HepG2 (cell line): ENCODE results near the gene CAPN9. TPM values are rescaled to one million over a fixed set of nuclear protein-coding genes. Genes with fewer than 3 reads are reported as not detected.
A peak's percentile ranks its signal among the peaks of the same experiment; 100 is the strongest.

ENCODE experiments used
- BRD4 ChIP-seq: sonication (generic); formaldehyde crosslinking; IDR thresholded peaks from 2 replicates; pipeline ENCODE4 v1.4.0; 2020; ENCODE audit warnings: missing genetic modification reagents
- CEBPG ChIP-seq: IDR thresholded peaks from 2 replicates; pipeline ENCODE4 v1.6.1; 2016
- GZF1 ChIP-seq: sonication (generic); formaldehyde crosslinking; IDR thresholded peaks from 2 replicates; pipeline ENCODE4 v1.5.1; 2020; ENCODE audit warnings: mild to moderate bottlenecking, missing genetic modification reagents
- HES4 ChIP-seq: sonication (generic); formaldehyde crosslinking; IDR thresholded peaks from 2 replicates; pipeline ENCODE4 v1.9.0; 2021; ENCODE audit warnings: mild to moderate bottlenecking, missing genetic modification reagents, borderline replicate concordance
- HMG20A ChIP-seq: IDR thresholded peaks from 2 replicates; pipeline ENCODE4 v1.6.1; 2016; ENCODE audit warnings: borderline replicate concordance
- HMGA1 ChIP-seq: sonication (generic); formaldehyde crosslinking; conservative IDR thresholded peaks from 2 replicates; pipeline ENCODE4 v1.4.0; 2020; ENCODE audit warnings: missing genetic modification reagents
- KDM5B ChIP-seq: sonication (generic); formaldehyde crosslinking; IDR thresholded peaks from 2 replicates; pipeline ENCODE4 v1.4.0; 2020; ENCODE audit warnings: missing genetic modification reagents, mild to moderate bottlenecking, borderline replicate concordance
- MZF1 ChIP-seq: sonication (generic); formaldehyde crosslinking; IDR thresholded peaks from 2 replicates; pipeline ENCODE4 v1.8.1; 2023; ENCODE audit warnings: mild to moderate bottlenecking, missing genetic modification reagents, borderline replicate concordance
- NBN ChIP-seq: fragments of 450-650 bp; conservative IDR thresholded peaks from 2 replicates; pipeline ENCODE4 v1.6.1; 2017
- PCBP1 ChIP-seq: fragments of 200-400 bp; formaldehyde crosslinking; IDR thresholded peaks from 2 replicates; pipeline ENCODE4 v1.6.1; 2017; ENCODE audit warnings: mild to moderate bottlenecking, low read depth, low read length, borderline replicate concordance
- PCBP2 ChIP-seq: fragments of 200-400 bp; formaldehyde crosslinking; optimal IDR thresholded peaks from 2 replicates; pipeline ENCODE3; 2018; ENCODE audit warnings: low read length, low read depth; ENCODE audit not compliant: poor library complexity, severe bottlenecking
- REPIN1 ChIP-seq: sonication (generic); formaldehyde crosslinking; IDR thresholded peaks from 2 replicates; pipeline ENCODE4 v1.8.0; 2022; ENCODE audit warnings: missing genetic modification reagents, low read depth, mild to moderate bottlenecking, borderline replicate concordance
- SIX1 ChIP-seq: sonication (generic); formaldehyde crosslinking; IDR thresholded peaks from 2 replicates; pipeline ENCODE4 v1.4.0; 2020; ENCODE audit warnings: missing genetic modification reagents, borderline replicate concordance
- SKIL ChIP-seq: sonication (generic); formaldehyde crosslinking; IDR thresholded peaks from 2 replicates; pipeline ENCODE4 v1.8.0; 2022; ENCODE audit warnings: missing genetic modification reagents, mild to moderate bottlenecking, moderate library complexity, borderline replicate concordance
- SNAI1 ChIP-seq: sonication (generic); formaldehyde crosslinking; IDR thresholded peaks from 2 replicates; pipeline ENCODE4 v1.5.0; 2020; ENCODE audit warnings: mild to moderate bottlenecking, missing genetic modification reagents, borderline replicate concordance
- THAP11 ChIP-seq: IDR thresholded peaks from 2 replicates; pipeline ENCODE4 v1.6.1; 2016; ENCODE audit warnings: missing biosample characterization, missing genetic modification reagents
- U2AF1 ChIP-seq: fragments of 200-400 bp; formaldehyde crosslinking; optimal IDR thresholded peaks from 2 replicates; pipeline ENCODE3; 2017; ENCODE audit warnings: mild to moderate bottlenecking, low read depth, low read length
- ZMYM3 ChIP-seq: sonication (generic); formaldehyde crosslinking; IDR thresholded peaks from 2 replicates; pipeline ENCODE4 v1.5.1; 2020; ENCODE audit warnings: mild to moderate bottlenecking, missing genetic modification reagents
- ZNF18 ChIP-seq: sonication (generic); formaldehyde crosslinking; IDR thresholded peaks from 2 replicates; pipeline ENCODE4 v1.8.0; 2022; ENCODE audit warnings: mild to moderate bottlenecking, missing genetic modification reagents; ENCODE audit not compliant: insufficient replicate concordance
- ZNF224 ChIP-seq: sonication (generic); formaldehyde crosslinking; IDR thresholded peaks from 2 replicates; pipeline ENCODE4 v1.5.0; 2020; ENCODE audit warnings: mild to moderate bottlenecking, missing genetic modification reagents
- ZNF253 ChIP-seq: sonication (generic); formaldehyde crosslinking; IDR thresholded peaks from 2 replicates; pipeline ENCODE4 v1.8.0; 2022; ENCODE audit warnings: mild to moderate bottlenecking, missing genetic modification reagents, borderline replicate concordance
- ZNF317 ChIP-seq: sonication (generic); formaldehyde crosslinking; IDR thresholded peaks from 2 replicates; pipeline ENCODE4 v1.5.0; 2020; ENCODE audit warnings: mild to moderate bottlenecking, missing genetic modification reagents
- ZSCAN21 ChIP-seq: sonication (generic); formaldehyde crosslinking; IDR thresholded peaks from 2 replicates; pipeline ENCODE4 v1.8.0; 2022; ENCODE audit warnings: mild to moderate bottlenecking, missing genetic modification reagents, moderate library complexity, borderline replicate concordance
- ZXDC ChIP-seq: sonication (generic); formaldehyde crosslinking; IDR thresholded peaks from 2 replicates; pipeline ENCODE4 v1.5.0; 2020; ENCODE audit warnings: mild to moderate bottlenecking, missing genetic modification reagents
- polyA plus RNA-seq, 8 experiments: library from polyadenylated mRNA; depleted of rRNA in 3 of 8; stranded (reverse) in 7 of 8; unstranded in 1 of 8; fragments of >200 nt; fragmentation: Illumina TruSeq in 4 of 8; extraction: Trizol in 4 of 8; gene quantifications; 2 replicates each; pipeline versions ENCODE4 v1.2.1 to v1.2.3, GENCODE V29; 2011 to 2016; ENCODE audit warnings: low read depth in 4 of 8, missing spikeins in 1 of 8, mixed read lengths in 1 of 8; ENCODE audit not compliant: insufficient read depth in 1 of 8
- total RNA-seq, 5 experiments: library from RNA; depleted of rRNA; stranded (reverse); fragments of >200 nt; fragmentation: Illumina TruSeq; extraction: Trizol; gene quantifications; 2 replicates each; pipeline ENCODE4 v1.2.3, GENCODE V29; 2016; ENCODE audit warnings: low read depth in 1 of 5

CAPN9 gene
- total and polyA plus RNA-seq, 2 of the 13 experiments (the other 11 are each of a cell fraction or from before 2014, with no cell fraction given), result 0.04 to 0.31 TPM

GRCh38 chr1:230702934-230703678, 44.1 kb upstream of the CAPN9 start (continued):
- TF ChIP-seq SIX1 (CRISPR knock-in tag) (peak; percentile 68; the same call in 1 of the 2 replicates), GZF1 (CRISPR knock-in tag) (0 out of 2 replicates have a peak, but pooled peaks have one; percentile 32), SNAI1 (CRISPR knock-in tag) (no peak; the same call in none of the 2 replicates), ZSCAN21 (CRISPR knock-in tag) (peak; percentile 98; the same call in 1 of the 2 replicates), PCBP1 (no peak), HES4 (CRISPR knock-in tag) (peak; percentile 85), ZNF224 (CRISPR knock-in tag) (no peak), ZNF253 (CRISPR knock-in tag) (peak; percentile 62; the same call in 1 of the 2 replicates), PCBP2 (no peak), ZXDC (CRISPR knock-in tag) (peak; percentile 92), U2AF1 (peak; percentile 29), SKIL (peak; percentile 96), CEBPG (CRISPR knock-in tag) (peak; percentile 72), KDM5B (CRISPR knock-in tag) (peak; percentile 86), NBN (no peak), ZMYM3 (CRISPR knock-in tag) (peak; percentile 81), REPIN1 (CRISPR knock-in tag) (peak; percentile 88), ZNF317 (peak; percentile 74; the same call in 1 of the 2 replicates), HMG20A (CRISPR knock-in tag) (peak; percentile 96), ZNF18 (CRISPR knock-in tag) (peak; percentile 11), HMGA1 (CRISPR knock-in tag) (no peak), THAP11 (peak; percentile 79), MZF1 (no peak), BRD4 (peak; percentile 88)
